Measurements from ENCODE around the gene MMUT. TPM values are rescaled to one million over a fixed set of nuclear protein-coding genes. Genes with fewer than 3 reads are reported as not detected.

MMUT gene
- total RNA-seq, 1 experiment from 2014 or later: 7.1 TPM

GRCh38 chr6:49463612-49463967, 537 bp upstream of the MMUT start:
- ATAC-seq (peak; percentile 44), DNase-seq (ENCODE audit: low read depth, low spot score) (no peak)
- CTCF ChIA-PET: no interaction called here
- intact Hi-C loops (cut with micrococcal nuclease; ENCODE audit: unreplicated experiment): no loop called here
- TF ChIP-seq POLR2AphosphoS5 (IDR thresholded peaks at IDR 0.05; ENCODE audit: low read depth, low read length) (no peak), CTCF (IDR thresholded peaks at IDR 0.05) (no peak), REST (IDR thresholded peaks at IDR 0.05; ENCODE audit: insufficient read depth in 1 of 2, low read depth in 2 of 2, low read length in 1 of 2) (no peak), TCF7L2 (IDR thresholded peaks at IDR 0.05; ENCODE audit: low read depth, low read length) (no peak), SIN3A (IDR thresholded peaks at IDR 0.05; ENCODE audit: borderline replicate concordance, insufficient read depth, low read depth, low read length) (no peak)
- in situ Hi-C loops (cut with HindIII; ENCODE audit: low pct_unique_long_range_greater_than_20kb, low sequenced_read_pairs): no loop called here
- no peaks in the 10 kb centered on the region for H3K9me3 ChIP-seq (ENCODE audit: control insufficient read depth, insufficient read depth, low read depth, low read length)
- H3K27ac ChIP-seq (ENCODE audit: low read length): peak overlapping the region; percentile 87
- BruUV-seq (replicated peaks): TSS peak; percentile 95
- peaks cover 10% of the 10 kb centered on the region; the same call in 1 of the 2 replicates for H3K4me1 ChIP-seq (ENCODE audit: control insufficient read depth, insufficient read depth, low read length)
- H3K4me3 ChIP-seq (ENCODE audit: low read depth in 2 of 2, low read length in 2 of 2): peak overlapping the region; percentile 99 to 100
- no peaks in the 10 kb centered on the region for H3K27me3 ChIP-seq (ENCODE audit: control insufficient read depth, insufficient read depth, low read length)
- peaks cover 8% of the 10 kb centered on the region; the same call in 1 of the 2 replicates for H3K36me3 ChIP-seq (ENCODE audit: control insufficient read depth, insufficient read depth, low read length)
- POLR2A ChIA-PET: interaction anchor here (0.6 kb wide), 1 partner anchor 16 kb away, joined by 6 read pairs; no protein-coding TSS in a partner anchor

GRCh38 chr6:49462599-49462926, 490 bp downstream of the MMUT start:
- ChIA-PET POLR2A (interaction anchor here (0.6 kb wide), 1 partner anchor 10 kb away, joined by 3 read pairs; no protein-coding TSS in a partner anchor), CTCF (no interaction called here)
- no peak for DNase-seq (ENCODE audit: low read depth, low spot score)
- Histone ChIP-seq H3K4me1 (ENCODE audit: control insufficient read depth, insufficient read depth, low read length) (peaks cover 10% of the 10 kb centered on the region; the same call in 1 of the 2 replicates), H3K27ac (ENCODE audit: low read length) (peak overlapping the region; percentile 87), H3K36me3 (ENCODE audit: control insufficient read depth, insufficient read depth, low read length) (peaks cover 8% of the 10 kb centered on the region; the same call in 1 of the 2 replicates), H3K27me3 (ENCODE audit: control insufficient read depth, insufficient read depth, low read length) (no peaks in the 10 kb centered on the region), H3K4me3 (ENCODE audit: low read depth in 2 of 2, low read length in 2 of 2) (peak overlapping the region; percentile 99 to 100), H3K9me3 (ENCODE audit: control insufficient read depth, insufficient read depth, low read depth, low read length) (no peaks in the 10 kb centered on the region)
- peak; percentile 5; the same call in 1 of the 2 replicates for ATAC-seq
- intact Hi-C loops (cut with micrococcal nuclease; ENCODE audit: unreplicated experiment): no loop called here
- TF ChIP-seq TCF7L2 (IDR thresholded peaks at IDR 0.05; ENCODE audit: low read depth, low read length): no peak
- TF ChIP-seq REST (IDR thresholded peaks at IDR 0.05; ENCODE audit: insufficient read depth in 1 of 2, low read depth in 2 of 2, low read length in 1 of 2): no peak
- TF ChIP-seq SIN3A (IDR thresholded peaks at IDR 0.05; ENCODE audit: borderline replicate concordance, insufficient read depth, low read depth, low read length): no peak
- TF ChIP-seq CTCF (IDR thresholded peaks at IDR 0.05): no peak
- no peak for TF ChIP-seq POLR2AphosphoS5 (IDR thresholded peaks at IDR 0.05; ENCODE audit: low read depth, low read length)
- in situ Hi-C loops (cut with HindIII; ENCODE audit: low pct_unique_long_range_greater_than_20kb, low sequenced_read_pairs): no loop called here
- TSS peak; percentile 86 for BruUV-seq (replicated peaks)
